ENCODE results near the gene FAM20C.

GRCh38 chr7:211715-212058, 19.3 kb downstream of the FAM20C start:
- TF ChIP-seq CTCF (IDR thresholded peaks at IDR 0.05; ENCODE audit: extremely low read depth in 1 of 2, insufficient read depth in 1 of 2, low read depth in 1 of 2, low read length in 2 of 2) (no peak), MYC (IDR thresholded peaks at IDR 0.05; ENCODE audit: low read depth, low read length) (no peak)
- TF ChIP-seq, protein P1, sequence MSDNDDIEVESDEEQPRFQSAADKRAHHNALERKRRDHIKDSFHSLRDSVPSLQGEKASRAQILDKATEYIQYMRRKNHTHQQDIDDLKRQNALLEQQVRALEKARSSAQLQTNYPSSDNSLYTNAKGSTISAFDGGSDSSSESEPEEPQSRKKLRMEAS (IDR thresholded peaks at IDR 0.05; ENCODE audit: insufficient read depth, insufficient read length): no peak
